Measurements from ENCODE around the gene EXOSC10.
"Not testable (repeated sequence)": the region's sequence is repeated elsewhere in the genome, so short reads cannot be mapped to it uniquely, and the experiment has no call there.

- TF ChIP-seq CTCF (IDR thresholded peaks at IDR 0.05) = peak in 1 of 5 experiments; percentile 19
- not testable (repeated sequence) for TF ChIP-seq POLR2A, EP300 (IDR thresholded peaks at IDR 0.05)
Measured at GRCh38 chr1:11063937-11064537, 35.6 kb downstream of the EXOSC10 start.
